Esophagus muscularis mucosa (tissue), 4 donors: ENCODE results near the gene AK5.

Experiments
- EP300 ChIP-seq: sonication (generic); formaldehyde crosslinking; IDR thresholded peaks from one replicate; pipeline ENCODE4 v1.6.1; 2017; ENCODE audit warnings: antibody characterized with exemption
- POLR2A ChIP-seq: fragments of 450-650 bp; IDR thresholded peaks from one replicate; pipeline ENCODE4 v1.6.1; 2017; ENCODE audit warnings: antibody characterized with exemption, moderate library complexity, mild to moderate bottlenecking, low read depth
- TF ChIP-seq, protein P1 (sequence below), 3 experiments: fragments of 200-600 bp in 2 of 3; fragments of 450-650 bp in 1 of 3; sonication (generic) in 2 of 3; IDR thresholded peaks; one replicate each; pipeline ENCODE4 v1.5.1; 2017 to 2019; ENCODE audit warnings: antibody characterized with exemption in 3 of 3, mild to moderate bottlenecking in 2 of 3, moderate library complexity in 1 of 3

DNA sequence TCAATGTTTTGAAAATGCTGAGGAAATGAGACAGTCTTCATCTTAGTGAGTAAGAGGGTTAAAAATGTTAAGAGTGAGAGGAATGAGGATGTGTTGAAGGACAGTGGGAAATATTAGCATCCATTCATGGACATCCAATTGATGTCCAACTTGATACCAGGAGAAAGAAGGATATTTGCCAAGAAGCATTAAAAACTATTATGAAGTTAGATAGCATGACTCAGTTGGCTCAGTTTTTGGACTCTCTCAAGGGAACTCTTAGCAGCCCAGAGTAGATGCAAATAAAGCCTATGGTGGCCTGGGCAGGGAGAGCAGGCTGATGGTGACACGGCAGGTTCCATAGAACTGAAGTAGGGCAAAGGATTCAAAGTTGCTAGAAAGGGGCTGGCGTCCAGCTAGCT lies 229.6 kb downstream of the AK5 start:
- TF ChIP-seq, protein P1, sequence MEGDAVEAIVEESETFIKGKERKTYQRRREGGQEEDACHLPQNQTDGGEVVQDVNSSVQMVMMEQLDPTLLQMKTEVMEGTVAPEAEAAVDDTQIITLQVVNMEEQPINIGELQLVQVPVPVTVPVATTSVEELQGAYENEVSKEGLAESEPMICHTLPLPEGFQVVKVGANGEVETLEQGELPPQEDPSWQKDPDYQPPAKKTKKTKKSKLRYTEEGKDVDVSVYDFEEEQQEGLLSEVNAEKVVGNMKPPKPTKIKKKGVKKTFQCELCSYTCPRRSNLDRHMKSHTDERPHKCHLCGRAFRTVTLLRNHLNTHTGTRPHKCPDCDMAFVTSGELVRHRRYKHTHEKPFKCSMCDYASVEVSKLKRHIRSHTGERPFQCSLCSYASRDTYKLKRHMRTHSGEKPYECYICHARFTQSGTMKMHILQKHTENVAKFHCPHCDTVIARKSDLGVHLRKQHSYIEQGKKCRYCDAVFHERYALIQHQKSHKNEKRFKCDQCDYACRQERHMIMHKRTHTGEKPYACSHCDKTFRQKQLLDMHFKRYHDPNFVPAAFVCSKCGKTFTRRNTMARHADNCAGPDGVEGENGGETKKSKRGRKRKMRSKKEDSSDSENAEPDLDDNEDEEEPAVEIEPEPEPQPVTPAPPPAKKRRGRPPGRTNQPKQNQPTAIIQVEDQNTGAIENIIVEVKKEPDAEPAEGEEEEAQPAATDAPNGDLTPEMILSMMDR (IDR thresholded peaks at IDR 0.05) = no peak
- TF ChIP-seq POLR2A (no peak), EP300 (no peak)
